ENCODE measurements around the gene COL23A1. TPM values are rescaled to one million over a fixed set of nuclear protein-coding genes. Genes with fewer than 3 reads are reported as not detected.

The COL23A1 gene
- total RNA-seq, 1 experiment from 2014 or later, result 15.0 TPM

DNA sequence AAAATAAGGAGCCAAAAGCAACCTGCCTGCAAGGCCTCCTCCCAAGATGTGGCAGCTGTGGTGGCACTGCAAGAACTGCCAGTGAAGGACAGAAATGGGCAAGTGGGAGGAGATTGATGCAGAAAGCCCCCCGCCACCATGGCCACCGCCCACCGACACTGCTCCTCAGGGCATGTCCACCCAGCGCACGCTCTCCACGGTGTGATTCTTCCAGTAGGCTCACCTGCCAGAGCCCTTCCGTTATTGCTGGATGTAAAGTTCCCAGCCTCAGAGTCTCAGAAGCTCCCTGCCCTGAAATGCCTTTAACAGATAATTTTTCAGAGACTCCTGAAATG is 202.4 kb downstream of the COL23A1 start:
- Mint-ChIP-seq H3K4me1 (peaks cover 43% of the 10 kb centered on the region), H3K27ac (no peak overlapping the region), H3K9me3 (no peaks in the 10 kb centered on the region), H3K27me3 (ENCODE audit: low read depth) (no peaks in the 10 kb centered on the region), H3K4me3 (no peak overlapping the region), H3K36me3 (no peaks in the 10 kb centered on the region)
- ChIA-PET CTCF (interaction anchor here (1.3 kb wide), 2 partner anchors 10 to 104 kb away, joined by 3 to 4 read pairs; no protein-coding TSS in a partner anchor), POLR2A (no interaction called here)
- DNase-seq (ENCODE audit: low spot score) (peak; percentile 9), ATAC-seq (no peak)
- TF ChIP-seq, protein P1, sequence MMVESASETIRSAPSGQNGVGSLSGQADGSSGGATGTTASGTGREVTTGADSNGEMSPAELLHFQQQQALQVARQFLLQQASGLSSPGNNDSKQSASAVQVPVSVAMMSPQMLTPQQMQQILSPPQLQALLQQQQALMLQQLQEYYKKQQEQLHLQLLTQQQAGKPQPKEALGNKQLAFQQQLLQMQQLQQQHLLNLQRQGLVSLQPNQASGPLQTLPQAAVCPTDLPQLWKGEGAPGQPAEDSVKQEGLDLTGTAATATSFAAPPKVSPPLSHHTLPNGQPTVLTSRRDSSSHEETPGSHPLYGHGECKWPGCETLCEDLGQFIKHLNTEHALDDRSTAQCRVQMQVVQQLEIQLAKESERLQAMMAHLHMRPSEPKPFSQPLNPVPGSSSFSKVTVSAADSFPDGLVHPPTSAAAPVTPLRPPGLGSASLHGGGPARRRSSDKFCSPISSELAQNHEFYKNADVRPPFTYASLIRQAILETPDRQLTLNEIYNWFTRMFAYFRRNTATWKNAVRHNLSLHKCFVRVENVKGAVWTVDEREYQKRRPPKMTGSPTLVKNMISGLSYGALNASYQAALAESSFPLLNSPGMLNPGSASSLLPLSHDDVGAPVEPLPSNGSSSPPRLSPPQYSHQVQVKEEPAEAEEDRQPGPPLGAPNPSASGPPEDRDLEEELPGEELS (CRISPR knock-in tag; IDR thresholded peaks at IDR 0.05), result no peak
- TF ChIP-seq E2F4 (CRISPR knock-in tag; IDR thresholded peaks at IDR 0.05; ENCODE audit: borderline replicate concordance, low read depth) (no peak), ETV6 (CRISPR knock-in tag; IDR thresholded peaks at IDR 0.05) (no peak), NR1H2 (CRISPR knock-in tag; IDR thresholded peaks at IDR 0.05) (no peak), ZNF263 (CRISPR knock-in tag; IDR thresholded peaks at IDR 0.05; ENCODE audit: low read depth) (no peak)
- TF ChIP-seq, protein P2, sequence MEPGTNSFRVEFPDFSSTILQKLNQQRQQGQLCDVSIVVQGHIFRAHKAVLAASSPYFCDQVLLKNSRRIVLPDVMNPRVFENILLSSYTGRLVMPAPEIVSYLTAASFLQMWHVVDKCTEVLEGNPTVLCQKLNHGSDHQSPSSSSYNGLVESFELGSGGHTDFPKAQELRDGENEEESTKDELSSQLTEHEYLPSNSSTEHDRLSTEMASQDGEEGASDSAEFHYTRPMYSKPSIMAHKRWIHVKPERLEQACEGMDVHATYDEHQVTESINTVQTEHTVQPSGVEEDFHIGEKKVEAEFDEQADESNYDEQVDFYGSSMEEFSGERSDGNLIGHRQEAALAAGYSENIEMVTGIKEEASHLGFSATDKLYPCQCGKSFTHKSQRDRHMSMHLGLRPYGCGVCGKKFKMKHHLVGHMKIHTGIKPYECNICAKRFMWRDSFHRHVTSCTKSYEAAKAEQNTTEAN (CRISPR knock-in tag; IDR thresholded peaks at IDR 0.05), result no peak

DNA sequence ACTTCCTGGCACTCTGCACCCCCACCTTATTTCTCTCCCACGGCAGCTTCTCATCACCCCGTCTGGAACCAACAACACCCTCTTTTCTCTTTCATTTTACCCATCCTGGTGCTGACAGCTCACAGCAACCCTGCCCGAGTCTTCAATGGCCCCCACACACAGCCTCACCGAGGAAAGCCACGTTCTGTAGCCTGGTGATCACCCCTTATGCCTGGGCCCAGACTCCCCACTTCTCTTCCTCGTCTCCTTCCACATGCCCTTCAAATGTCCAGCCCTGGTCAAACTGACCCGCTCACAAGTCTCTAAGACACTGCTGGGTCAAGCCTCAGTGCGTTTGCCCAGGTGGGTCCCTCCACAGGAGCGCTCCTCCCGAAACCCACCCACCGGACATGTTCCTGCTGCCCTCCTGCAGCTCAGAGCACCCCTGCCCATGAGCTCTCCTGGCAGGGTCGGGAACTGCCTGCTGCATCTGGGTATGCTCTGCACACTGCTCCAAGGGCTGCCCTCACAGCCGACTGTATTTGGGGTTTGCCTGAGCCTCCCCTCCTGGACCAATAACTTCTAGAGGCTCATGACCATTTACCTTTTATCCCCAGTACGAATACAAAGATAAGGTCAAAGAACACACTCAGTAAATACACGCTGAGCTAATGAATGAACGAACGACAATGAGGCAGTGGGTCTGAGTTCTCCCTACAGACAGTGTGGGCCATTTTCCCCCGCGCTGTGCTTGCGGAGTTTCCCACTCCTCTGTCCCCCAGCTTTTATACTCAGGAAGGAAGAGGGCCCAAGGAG is 202.9 kb downstream of the COL23A1 start:
- ATAC-seq, result no peak
- peak; percentile 6 for DNase-seq (ENCODE audit: low spot score)
- no peaks in the 10 kb centered on the region for H3K27me3 Mint-ChIP-seq (ENCODE audit: low read depth)
- ChIA-PET POLR2A (interaction anchor here (1.2 kb wide), 2 partner anchors 13 to 68 kb away, joined by 3 read pairs; no protein-coding TSS in a partner anchor), CTCF (interaction anchor here (0.6 to 1.7 kb wide), 4 partner anchors 74 to 175 kb away, joined by 3 to 5 read pairs (median 4); no protein-coding TSS in a partner anchor)
- no peaks in the 10 kb centered on the region for H3K9me3 Mint-ChIP-seq
- H3K4me3 Mint-ChIP-seq, result no peak overlapping the region
- H3K27ac Mint-ChIP-seq, result peak overlapping the region; percentile 65
- TF ChIP-seq CBFB (CRISPR knock-in tag; IDR thresholded peaks at IDR 0.05; ENCODE audit: low read depth) (no peak), IRF2 (CRISPR knock-in tag; IDR thresholded peaks at IDR 0.05; ENCODE audit: borderline replicate concordance, low read depth) (no peak), ZNF317 (CRISPR knock-in tag; IDR thresholded peaks at IDR 0.05; ENCODE audit: borderline replicate concordance, low read depth) (no peak), ZNF219 (CRISPR knock-in tag; IDR thresholded peaks at IDR 0.05; ENCODE audit: borderline replicate concordance) (no peak), SP1 (CRISPR knock-in tag; conservative IDR thresholded peaks at IDR 0.05) (no peak)
- peaks cover 41% of the 10 kb centered on the region for H3K4me1 Mint-ChIP-seq
- H3K36me3 Mint-ChIP-seq, result no peaks in the 10 kb centered on the region

DNA sequence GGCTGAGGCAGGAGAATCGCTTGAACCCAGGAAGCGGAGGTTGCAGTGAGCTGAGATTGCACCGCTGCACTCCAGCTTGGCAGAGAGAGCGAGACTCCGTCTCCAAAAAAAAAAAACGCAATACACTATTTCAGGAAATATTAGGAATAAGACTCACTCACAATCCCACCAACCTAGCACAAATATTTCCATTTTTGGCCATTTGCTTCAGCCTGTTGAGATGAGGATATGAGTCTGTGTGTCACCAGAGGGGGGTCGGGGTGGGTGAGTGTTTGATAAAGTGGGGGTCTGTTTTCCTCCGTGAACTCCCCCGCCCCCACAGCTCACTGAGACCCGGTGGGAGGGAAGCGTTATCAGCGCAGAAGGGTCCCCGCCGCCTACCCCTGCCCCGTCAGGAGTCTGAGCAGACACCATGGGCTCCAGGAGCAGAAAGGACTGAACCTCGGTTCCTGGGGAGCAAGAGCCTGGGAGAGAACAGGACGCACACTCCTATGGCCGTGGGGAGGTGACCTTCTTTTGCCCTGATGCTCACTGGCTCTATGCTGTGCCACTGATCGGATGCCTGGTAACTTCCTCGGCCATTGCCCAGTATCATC is 203.8 kb downstream of the COL23A1 start:
- no peak overlapping the region for H3K4me3 Mint-ChIP-seq
- ChIA-PET CTCF (interaction anchor here (1.4 to 1.7 kb wide), 2 partner anchors 75 to 102 kb away, joined by 5 read pairs; no protein-coding TSS in a partner anchor), POLR2A (interaction anchor here (1.2 kb wide), 2 partner anchors 12 to 69 kb away, joined by 3 read pairs; no protein-coding TSS in a partner anchor)
- no peaks in the 10 kb centered on the region for H3K27me3 Mint-ChIP-seq (ENCODE audit: low read depth)
- DNase-seq (ENCODE audit: low spot score) (peak; percentile 9), ATAC-seq (no peak)
- H3K9me3 Mint-ChIP-seq, result no peaks in the 10 kb centered on the region
- no peak overlapping the region for H3K27ac Mint-ChIP-seq
- H3K4me1 Mint-ChIP-seq, result peaks cover 43% of the 10 kb centered on the region
- H3K36me3 Mint-ChIP-seq, result no peaks in the 10 kb centered on the region
- TF ChIP-seq OVOL2 (CRISPR knock-in tag; IDR thresholded peaks at IDR 0.05; ENCODE audit: borderline replicate concordance) (no peak), ZBTB21 (CRISPR knock-in tag; IDR thresholded peaks at IDR 0.05; ENCODE audit: borderline replicate concordance) (no peak), ZNF512 (CRISPR knock-in tag; IDR thresholded peaks at IDR 0.05; ENCODE audit: borderline replicate concordance) (no peak), GRHL2 (CRISPR knock-in tag; IDR thresholded peaks at IDR 0.05; ENCODE audit: insufficient replicate concordance, severe bottlenecking) (no peak), HMGXB4 (CRISPR knock-in tag; IDR thresholded peaks at IDR 0.05) (no peak), ATF2 (CRISPR knock-in tag; IDR thresholded peaks at IDR 0.05; ENCODE audit: borderline replicate concordance, low read depth) (no peak), ELF4 (CRISPR knock-in tag; IDR thresholded peaks at IDR 0.05; ENCODE audit: low read depth) (no peak), NFATC4 (CRISPR knock-in tag; IDR thresholded peaks at IDR 0.05) (no peak)
